ENCODE results near the gene CDH20. TPM values are rescaled to one million over a fixed set of nuclear protein-coding genes. Genes with fewer than 3 reads are reported as not detected.

CDH20 gene
- total and polyA plus RNA-seq, 2 of the 13 experiments (the other 11 are each of a cell fraction or from before 2014, with no cell fraction given) = not detected

GRCh38 chr18:61572084-61572655, 238.9 kb downstream of the CDH20 start:
- 52% methylated on average over 4 of the region's 4 CpGs for WGBS (ENCODE audit: low lambda C conversion rate)
- H4K20me1 ChIP-seq (ENCODE audit: insufficient read depth, low read length) = no peaks in the 10 kb centered on the region
- in situ Hi-C loops (cut with HindIII; ENCODE audit: extremely low pct_ligation_motif_present, low pct_unique_long_range_greater_than_20kb) (no loop called here), intact Hi-C loops (cut with micrococcal nuclease; ENCODE audit: unreplicated experiment) (no loop called here)
- no peaks in the 10 kb centered on the region for H3K9me3 ChIP-seq (ENCODE audit: low read length)
- no peak overlapping the region for H3K27ac ChIP-seq (ENCODE audit: extremely low read length, insufficient read depth, low read length)
- H3K4me1 ChIP-seq (ENCODE audit: insufficient read depth, low read length) = no peaks in the 10 kb centered on the region
- TF ChIP-seq ZNF329 (CRISPR knock-in tag; IDR thresholded peaks at IDR 0.05; ENCODE audit: low read depth) = no peak
- TF ChIP-seq BRD4 (CRISPR knock-in tag; IDR thresholded peaks at IDR 0.05) = no peak
- no peak for TF ChIP-seq ZNF207 (IDR thresholded peaks at IDR 0.05; ENCODE audit: borderline replicate concordance)
- TF ChIP-seq, protein P1, sequence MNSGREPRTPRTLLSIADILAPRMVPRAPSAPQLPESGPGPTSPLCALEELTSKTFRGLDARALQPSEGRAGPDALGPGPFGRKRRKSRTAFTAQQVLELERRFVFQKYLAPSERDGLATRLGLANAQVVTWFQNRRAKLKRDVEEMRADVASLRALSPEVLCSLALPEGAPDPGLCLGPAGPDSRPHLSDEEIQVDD (CRISPR knock-in tag; IDR thresholded peaks at IDR 0.05; ENCODE audit: borderline replicate concordance) = no peak
- no peak for TF ChIP-seq ZNF121 (CRISPR knock-in tag; IDR thresholded peaks at IDR 0.05)
- TF ChIP-seq, protein P2, sequence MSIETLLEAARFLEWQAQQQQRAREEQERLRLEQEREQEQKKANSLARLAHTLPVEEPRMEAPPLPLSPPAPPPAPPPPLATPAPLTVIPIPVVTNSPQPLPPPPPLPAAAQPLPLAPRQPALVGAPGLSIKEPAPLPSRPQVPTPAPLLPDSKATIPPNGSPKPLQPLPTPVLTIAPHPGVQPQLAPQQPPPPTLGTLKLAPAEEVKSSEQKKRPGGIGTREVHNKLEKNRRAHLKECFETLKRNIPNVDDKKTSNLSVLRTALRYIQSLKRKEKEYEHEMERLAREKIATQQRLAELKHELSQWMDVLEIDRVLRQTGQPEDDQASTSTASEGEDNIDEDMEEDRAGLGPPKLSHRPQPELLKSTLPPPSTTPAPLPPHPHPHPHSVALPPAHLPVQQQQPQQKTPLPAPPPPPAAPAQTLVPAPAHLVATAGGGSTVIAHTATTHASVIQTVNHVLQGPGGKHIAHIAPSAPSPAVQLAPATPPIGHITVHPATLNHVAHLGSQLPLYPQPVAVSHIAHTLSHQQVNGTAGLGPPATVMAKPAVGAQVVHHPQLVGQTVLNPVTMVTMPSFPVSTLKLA (IDR thresholded peaks at IDR 0.05) = no peak
- TF ChIP-seq HDAC2 (CRISPR knock-in tag; IDR thresholded peaks at IDR 0.05) = no peak
- no peak for TF ChIP-seq DPF2 (CRISPR knock-in tag; IDR thresholded peaks at IDR 0.05; ENCODE audit: borderline replicate concordance, low read depth)
- TF ChIP-seq STAT5B (CRISPR knock-in tag; IDR thresholded peaks at IDR 0.05) = no peak
- no peak overlapping the region for H3K4me2 ChIP-seq (ENCODE audit: low read depth, low read length)
- no peak for DNase-seq (ENCODE audit: low spot score)
- ChIA-PET POLR2A (no interaction called here), CTCF (ENCODE audit: low intra/inter-chr PET ratio, low total read pairs) (no interaction called here)
- no peaks in the 10 kb centered on the region for H3K36me3 ChIP-seq (replicated peaks in 1 of 2; ENCODE audit: control insufficient read depth in 1 of 2, insufficient read depth in 2 of 2, low read length in 2 of 2)
- no peak overlapping the region for H2AFZ ChIP-seq (ENCODE audit: low read length)
- H3K4me3 ChIP-seq (replicated peaks in 1 of 3; ENCODE audit: insufficient read depth in 1 of 3, low read depth in 2 of 3, low read length in 3 of 3) = no peak overlapping the region
- no TSS peak for BruUV-seq (replicated peaks)
- H3K9ac ChIP-seq (ENCODE audit: insufficient read depth, low read depth, low read length) = no peak overlapping the region
- no peaks in the 10 kb centered on the region for H3K79me2 ChIP-seq (ENCODE audit: insufficient read depth, low read length)
- no peak for ATAC-seq
- H3K27me3 ChIP-seq (ENCODE audit: control insufficient read depth in 1 of 2, insufficient read depth in 2 of 2, low read length in 2 of 2) = no peaks in the 10 kb centered on the region
- FAIRE-seq = no peak
